CD4-positive, alpha-beta T cell treated with Interleukin-4 for 4 hours (primary cell): Measurements from ENCODE around the gene JUND.

Source experiments
- DNase-seq: peaks from one replicate; pipeline ENCODE4 v3.0.0-alpha.2; 2020

The JUND gene

DNA sequence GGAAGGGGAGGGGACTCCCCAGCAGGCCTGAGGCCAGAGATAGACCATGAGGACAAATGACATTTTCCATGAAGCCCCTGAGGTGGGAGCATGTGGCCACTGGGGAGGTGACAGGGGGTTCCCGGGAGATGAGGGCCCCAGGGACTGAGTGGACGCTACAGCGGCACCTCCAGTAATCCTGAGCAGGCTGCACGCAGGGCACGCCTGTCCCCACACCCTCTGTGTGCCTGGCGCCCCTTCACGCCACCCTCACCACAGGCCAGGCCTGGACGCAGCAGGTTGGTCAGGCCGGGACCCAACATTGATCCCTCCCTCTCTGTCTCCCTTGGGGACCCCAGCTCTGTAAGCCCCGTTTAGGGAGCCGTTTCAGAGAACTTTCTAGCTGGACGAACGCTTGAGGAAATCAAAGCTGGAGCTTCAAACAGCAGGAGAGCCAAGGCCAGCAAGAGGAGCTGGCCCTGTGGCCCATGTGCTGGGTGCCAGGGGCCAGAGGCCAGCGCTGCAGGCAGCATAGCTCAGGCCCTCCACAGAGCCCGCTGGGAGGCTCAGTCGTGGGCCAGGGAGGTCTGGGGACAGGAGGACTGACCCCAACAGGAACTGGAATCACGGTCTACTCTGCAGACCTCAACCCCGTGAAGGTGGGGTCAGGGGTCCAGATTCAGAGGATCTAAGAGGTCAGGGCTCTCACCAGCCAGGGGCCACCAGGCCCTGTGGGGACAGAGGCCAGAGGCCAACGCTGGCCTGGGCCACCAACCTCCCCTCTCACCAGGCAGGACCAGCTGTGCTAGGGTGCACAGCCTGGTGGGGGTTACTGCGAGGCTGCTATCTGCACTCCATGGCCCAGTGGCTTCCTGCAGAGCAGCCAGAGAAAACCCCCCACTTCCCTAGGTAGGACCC, 26.9 kb upstream of the JUND start:
- no peak for DNase-seq

GRCh38 chr19:18307271-18307681, 25.9 kb upstream of the JUND start:
- DNase-seq: peak; percentile 55

DNA sequence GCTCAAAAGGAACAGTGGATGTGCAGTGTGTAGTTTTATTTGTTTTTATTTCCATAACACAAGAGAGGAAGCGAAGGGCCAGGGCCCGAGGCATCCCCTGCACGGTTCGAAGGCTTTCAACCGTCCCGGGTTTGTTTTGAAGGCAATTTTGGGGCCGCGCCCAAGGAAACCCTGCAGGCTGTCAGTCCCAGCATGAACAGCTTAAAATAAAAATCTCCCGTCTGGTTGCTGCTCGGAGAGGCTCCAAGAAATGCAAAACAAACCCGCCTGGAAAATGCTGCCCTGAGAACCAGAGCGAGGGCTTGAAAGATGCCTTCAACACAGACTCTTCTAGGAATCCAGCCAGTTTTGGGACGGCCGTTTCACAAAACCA, 25.5 kb upstream of the JUND start:
- peak; percentile 35 for DNase-seq

DNA sequence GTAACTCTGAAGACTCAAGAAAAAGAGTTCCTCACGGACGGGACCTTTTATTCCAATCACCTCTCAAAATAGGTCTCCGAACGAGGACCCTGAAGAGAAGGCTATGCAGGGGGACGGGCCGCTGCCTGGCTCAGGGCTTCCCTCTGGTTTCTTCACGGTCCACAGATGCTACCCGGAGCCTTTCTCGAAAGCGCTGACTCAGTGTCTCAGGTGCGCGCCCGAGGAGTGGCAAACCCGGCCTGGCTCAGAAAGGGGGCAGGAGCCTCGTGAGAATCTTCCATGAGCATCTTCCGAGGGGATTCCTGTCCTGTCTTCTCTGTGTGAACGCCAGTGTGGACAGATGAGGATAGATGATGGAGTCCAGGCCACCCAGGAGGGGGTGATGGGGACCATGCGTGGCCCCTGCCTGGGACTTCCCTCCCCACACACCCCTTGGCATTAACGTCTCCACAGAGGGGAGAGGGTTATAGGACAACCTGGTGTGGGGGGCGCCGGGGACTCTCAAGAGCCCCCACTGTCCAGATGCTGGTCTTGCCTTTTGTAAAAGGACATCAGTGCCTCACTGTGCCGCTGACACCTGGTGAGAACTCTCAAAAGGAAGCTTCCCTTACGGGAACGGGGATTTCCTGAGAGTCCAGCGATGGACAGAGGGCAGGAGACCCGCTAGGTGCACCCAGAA, 24.9 kb upstream of the JUND start:
- DNase-seq: no peak

DNA sequence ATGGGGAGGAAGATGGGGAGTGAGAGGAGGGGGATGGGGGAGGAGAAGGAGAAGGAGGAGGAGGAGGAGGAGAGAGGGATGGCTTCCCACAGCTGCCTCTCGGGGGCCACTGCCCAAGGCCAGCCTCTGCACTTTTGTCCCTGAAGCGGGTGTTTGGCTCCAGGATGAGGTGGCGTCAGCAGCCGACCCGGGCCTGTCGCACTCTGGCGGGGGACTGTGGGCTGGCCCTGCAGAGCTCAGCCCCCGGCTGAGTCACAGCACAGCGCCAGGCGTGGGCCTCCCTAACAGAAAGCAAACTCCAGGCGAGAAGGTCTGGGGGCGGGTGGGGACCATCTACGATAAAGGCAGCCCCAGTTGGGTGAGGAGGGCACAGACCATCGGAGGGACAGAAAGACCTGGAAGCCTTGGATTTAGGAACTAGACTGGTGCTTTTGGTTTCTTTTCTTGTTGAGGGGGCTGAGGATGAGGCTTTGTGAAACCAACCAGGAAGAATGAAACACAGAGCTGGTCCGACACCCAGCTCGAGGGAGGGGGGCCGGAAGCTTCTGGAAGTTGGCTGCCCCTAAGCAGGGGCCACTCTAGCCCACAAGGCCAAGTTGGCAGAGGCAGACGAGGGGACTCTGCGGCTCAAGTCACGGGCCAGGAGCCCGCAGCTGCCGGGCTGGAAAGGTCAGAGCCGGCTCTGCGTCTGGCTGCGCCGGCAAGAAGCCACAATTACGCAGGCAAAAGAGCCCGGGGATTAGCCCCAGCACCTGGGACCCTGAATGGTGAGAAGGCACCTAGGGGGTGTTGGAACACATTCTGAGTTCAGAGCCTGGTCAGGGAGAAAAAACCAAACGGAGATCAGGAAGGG, 23.3 kb upstream of the JUND start:
- peak; percentile 86 for DNase-seq

GRCh38 chr19:18304208-18304457, 22.7 kb upstream of the JUND start:
- DNase-seq: no peak

DNA sequence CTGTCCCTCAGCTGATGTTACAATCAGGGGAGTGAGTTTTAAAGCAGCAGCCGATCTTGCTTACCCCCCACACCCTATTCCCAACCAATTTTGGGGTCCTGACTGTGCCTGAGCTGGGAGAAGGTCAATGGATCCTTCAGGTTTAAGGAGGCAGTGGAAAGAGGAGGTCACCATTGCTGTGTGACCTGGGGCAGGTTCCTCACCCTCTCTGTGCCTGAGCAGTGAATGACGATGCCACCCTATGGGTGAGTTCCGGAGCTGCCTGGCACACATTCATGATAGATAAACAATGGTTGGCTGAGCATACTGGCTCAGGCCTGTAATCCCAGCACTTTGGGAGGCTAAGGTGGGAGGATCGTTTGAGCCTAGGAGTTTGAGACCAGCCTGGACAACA, 20.3 kb upstream of the JUND start:
- no peak for DNase-seq

GRCh38 chr19:18300930-18301717, 19.7 kb upstream of the JUND start:
- DNase-seq: no peak

GRCh38 chr19:18299654-18300053, 18.2 kb upstream of the JUND start:
- no peak for DNase-seq

DNA sequence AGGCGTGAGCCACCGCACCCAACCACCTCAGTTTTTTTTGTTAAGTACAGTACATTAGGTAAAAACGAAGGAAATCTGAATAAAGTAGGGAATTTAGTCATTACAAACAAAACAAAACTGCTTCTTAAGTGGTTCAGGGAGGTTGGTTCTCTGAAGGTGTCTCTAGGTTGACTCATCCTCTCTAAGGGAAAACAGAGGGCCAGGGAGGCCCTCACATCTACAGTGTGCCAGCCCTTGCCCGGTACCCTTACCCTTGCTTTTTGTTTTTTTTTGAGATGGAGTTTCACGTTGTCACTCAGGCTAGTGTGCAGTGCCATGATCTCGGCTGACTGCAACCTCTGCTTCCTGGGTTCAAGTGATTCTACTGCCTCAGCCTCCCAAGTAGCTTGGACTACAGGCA, 17.2 kb upstream of the JUND start:
- DNase-seq: no peak

DNA sequence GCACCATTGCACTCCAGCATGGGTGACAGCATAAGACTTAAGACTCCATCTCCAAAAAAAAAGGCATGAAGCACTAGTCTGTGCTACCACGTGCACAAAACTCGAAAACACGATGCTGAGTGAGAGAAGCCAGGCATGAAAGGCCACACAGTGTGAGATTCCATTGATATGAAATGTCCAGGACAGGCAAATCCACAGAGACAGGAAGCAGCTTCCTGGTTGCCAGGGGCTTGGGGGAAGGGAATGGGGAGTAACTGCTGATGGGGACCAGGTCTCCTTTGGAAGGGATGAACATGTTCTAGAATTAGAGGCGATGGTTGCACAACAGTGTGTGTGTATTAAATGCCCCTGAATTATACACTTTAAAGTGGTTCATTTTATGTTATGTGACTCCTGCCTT, 15.9 kb upstream of the JUND start:
- no peak for DNase-seq

GRCh38 chr19:18295034-18295451, 13.6 kb upstream of the JUND start:
- DNase-seq: no peak

DNA sequence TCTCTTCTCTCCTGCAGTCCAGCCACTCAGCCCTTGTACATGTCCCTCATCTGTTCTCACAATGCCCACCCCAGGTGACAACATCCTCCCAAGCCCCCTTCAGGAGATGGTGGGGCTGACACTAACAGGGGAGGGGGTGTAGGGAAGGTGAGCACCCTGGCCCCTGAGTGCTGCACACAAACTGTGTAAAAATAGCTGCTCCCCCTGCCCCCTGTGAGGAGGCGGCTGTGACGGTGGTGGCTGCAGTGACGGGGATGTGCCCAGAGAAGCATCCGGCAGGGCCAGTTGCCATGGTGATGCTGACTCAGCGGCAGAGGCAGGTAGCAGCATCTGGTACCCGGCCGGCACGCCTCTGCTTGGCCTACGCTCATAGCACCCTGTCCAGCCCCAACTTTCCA, 13.0 kb upstream of the JUND start:
- peak; percentile 94 for DNase-seq

DNA sequence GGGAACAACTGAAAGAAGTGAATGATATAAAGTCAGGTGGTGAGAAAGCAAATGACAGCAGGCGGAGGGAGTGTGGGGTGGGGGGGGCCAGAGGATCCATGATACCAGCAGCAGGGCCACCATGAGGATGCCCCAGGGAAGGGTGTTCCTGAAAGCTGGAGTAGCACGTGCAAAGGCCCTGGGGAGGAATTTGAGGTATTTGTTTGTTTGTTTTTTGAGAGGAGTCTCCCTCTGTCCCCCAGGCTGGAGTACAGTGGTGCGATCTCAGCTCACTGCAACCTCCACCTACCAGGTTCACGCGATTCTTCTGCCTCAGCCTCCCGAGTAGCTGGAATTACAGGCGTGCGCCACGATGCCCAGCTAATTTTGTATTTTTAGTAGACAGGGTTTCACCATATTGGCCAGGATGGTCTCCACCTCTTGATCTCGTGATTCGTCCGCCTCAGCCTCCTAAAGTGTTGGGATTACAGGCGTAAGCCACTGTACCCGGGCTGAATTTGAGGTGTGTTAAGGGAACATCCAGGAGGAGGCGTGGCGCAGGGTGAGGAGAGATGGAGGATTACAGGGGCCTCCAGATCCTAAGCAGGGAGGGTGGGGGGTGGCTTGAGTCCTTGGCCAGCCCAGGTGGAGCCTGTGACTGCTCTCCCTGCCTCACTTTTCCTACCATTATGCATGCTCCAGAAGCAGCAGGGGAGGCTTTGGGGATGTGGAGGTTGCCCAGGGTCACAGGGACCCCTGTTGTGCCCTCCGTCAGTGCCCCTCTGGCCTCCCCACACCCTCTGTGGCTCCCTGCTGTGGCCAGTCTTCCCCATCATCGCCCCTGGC, 12.4 kb upstream of the JUND start:
- no peak for DNase-seq

DNA sequence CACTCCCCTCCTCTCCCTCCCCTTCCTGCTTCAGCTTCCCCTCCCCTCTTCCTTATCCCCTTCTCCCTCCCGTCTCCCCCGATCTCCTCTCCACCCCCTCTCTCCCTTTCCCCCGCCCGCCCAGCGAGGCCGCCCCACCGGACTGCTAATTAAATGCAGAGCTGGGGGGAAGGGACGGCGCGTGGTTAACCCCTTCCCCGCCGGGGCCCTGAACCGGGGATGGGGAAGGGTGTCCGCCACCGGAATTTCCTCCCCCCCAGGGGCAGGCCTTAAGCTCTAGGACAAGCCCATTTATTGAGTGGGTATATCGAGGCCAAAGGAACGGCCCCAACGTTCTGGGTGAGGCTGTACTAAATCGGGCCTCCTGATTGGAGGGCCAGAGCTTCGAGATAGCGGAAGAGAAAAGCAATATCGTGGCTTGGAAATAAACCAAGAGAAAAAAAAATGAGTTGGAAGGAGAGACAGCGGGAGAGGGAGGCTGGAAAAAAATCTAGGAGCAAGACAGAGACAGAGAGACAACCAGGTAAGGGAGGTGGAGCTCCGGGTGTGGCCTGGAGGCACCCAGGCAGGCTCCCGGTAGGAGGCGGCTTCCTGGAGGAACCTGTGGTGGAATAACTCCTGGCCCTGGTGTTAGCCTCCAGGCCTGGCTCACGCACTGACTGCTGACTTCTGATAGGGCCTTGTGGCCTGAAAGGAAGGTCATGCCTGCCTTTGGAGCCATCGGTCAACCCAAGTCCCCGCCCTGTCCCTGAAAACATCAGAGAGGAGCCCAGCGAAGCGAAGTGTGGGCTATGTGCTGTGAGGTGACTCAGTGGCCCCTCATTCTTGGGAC, 11.6 kb upstream of the JUND start:
- DNase-seq: peak; percentile 29

GRCh38 chr19:18292462-18292809, 11.0 kb upstream of the JUND start:
- DNase-seq: peak; percentile 18

DNA sequence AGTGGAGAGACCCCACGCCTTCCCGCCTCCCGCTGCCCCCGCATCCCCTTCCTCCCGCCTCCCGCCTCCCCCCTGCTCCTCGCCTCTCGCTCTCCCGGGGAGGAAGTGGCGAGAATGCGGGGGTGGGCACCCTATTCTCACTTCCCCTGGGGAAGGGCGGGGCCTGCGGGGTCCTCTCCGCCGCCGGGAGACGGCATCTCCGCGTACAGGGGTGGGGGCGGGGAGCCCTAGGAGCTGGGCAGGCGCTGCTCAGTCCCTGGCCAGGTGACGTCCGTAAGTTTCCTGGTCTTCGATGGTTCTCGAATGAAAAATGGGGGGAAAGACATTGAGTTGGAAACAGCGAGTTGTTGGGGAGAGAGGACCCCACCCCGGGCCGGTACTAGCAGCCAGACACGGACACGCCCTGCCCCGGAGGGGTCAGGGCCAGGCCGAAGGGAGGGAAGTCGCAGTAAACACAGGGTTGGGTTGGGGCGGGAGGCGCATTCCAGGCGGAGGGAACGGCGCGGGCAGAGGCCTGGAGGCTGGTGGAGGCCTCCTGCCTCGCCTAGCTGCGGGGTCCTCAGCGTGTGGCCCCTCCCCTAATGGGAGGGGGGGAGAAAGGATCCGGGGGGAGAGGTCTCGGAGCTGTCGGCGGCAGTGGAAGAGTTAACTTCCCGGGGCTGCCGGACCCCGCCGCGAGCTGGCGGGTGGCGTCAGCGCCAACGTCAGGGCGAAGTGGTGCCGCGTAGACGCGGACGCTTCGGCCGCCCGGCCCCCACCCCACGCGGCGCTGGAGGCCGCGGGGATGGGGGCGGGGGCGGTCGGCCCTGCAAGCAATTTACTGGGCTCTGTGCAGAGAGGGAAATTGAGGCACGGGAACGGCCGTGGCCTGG, 10.4 kb upstream of the JUND start:
- DNase-seq: peak; percentile 73

DNA sequence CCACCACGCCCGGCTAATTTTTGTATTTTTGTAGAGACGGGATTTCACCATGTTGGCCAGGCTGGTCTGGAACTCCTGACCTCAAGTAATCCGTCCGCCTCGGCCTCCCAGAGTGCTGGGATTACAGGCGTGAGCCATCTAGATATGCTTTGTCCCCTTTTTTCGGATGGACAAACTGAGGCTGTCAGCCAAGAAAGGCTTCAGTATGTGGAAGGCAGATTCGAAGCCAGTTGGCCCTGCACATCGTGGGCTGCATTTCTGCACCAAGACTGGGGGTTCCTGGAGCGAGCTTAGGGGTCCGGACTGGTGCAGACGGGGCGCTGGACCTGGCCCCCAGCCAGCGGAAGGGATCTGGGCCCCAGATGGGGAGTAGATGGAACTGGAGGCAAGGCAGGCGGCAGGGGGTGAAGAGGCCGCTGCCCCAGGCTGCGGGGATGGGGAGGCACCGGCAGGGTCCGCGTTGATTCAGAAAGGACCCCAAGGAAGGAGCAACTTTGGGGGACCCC, 9.7 kb upstream of the JUND start:
- DNase-seq: no peak

DNA sequence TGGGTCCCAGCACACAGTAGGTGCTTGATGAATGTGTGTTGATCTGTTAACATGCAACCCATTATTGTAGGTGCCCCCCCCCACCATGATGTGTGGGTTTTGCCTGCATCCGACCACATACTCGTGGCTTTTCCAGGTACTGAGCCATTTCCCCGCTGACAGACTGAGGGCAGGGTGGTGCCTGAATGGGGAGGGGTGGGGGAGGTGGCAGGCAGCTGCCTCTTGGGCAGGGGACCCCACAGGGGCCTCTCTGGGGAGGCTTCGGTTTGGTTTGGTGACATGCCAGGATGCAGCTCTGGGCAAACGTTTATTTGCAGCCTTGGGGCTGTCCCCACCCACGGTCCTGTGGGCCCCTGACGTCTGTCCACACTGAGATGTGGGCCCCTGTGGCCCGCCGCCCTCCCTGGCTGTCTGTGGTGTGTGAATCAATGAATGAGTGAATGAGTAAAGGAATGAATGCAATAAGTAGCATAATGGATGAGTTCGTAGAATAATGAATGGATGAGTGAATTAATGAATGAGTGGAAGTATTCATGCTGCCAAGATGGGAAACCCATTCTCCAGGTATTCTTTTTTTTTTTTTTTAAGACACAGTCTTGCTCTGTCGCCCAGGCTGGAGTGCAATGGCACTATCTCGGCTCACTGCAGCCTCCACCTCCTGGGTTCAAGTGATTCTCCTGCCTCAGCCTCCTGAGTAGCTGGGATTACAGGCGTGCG, 9.0 kb upstream of the JUND start:
- DNase-seq: peak; percentile 93
